K562 (cell line): ENCODE measurements around the gene DHPS. TPM values are rescaled to one million over a fixed set of nuclear protein-coding genes. Genes with fewer than 3 reads are reported as not detected.

Experiments used
- ATF6 ChIP-seq: sonication (generic); formaldehyde crosslinking; IDR thresholded peaks from 2 replicates; pipeline ENCODE4 v1.4.0; 2020; ENCODE audit warnings: mild to moderate bottlenecking, missing genetic modification reagents
- CEBPB ChIP-seq: fragments of 450-650 bp; IDR thresholded peaks from 2 replicates; pipeline ENCODE4 v1.6.1; 2016; ENCODE audit warnings: missing genetic modification characterization, missing compliant biosample characterization
- CREM ChIP-seq: IDR thresholded peaks from 2 replicates; pipeline ENCODE4 v1.6.1; 2014; ENCODE audit warnings: antibody characterized with exemption, low read depth
- CTCFL ChIP-seq: IDR thresholded peaks from 2 replicates; pipeline ENCODE4 v1.6.1; 2011; ENCODE audit warnings: borderline replicate concordance, low read depth, mild to moderate bottlenecking, moderate library complexity, low read length; ENCODE audit not compliant: insufficient read depth, poor library complexity, severe bottlenecking
- FOSL1 ChIP-seq: fragments of 200-800 bp; sonication (Bioruptor generic); conservative IDR thresholded peaks from 2 replicates; pipeline ENCODE4 v1.6.1; 2016; ENCODE audit warnings: missing genetic modification characterization, missing compliant biosample characterization
- FOXA1 ChIP-seq: fragments of 450-650 bp; IDR thresholded peaks from 2 replicates; pipeline ENCODE4 v1.6.1; 2016; ENCODE audit warnings: mild to moderate bottlenecking, borderline replicate concordance
- FOXM1 ChIP-seq, 2 experiments: fragments of 450-650 bp in 1 of 2; sonication (generic) in 1 of 2; formaldehyde crosslinking in 1 of 2; IDR thresholded peaks; 2 replicates each; pipeline versions ENCODE4 v1.6.1 to v1.9.0; 2017 to 2022; ENCODE audit warnings: low read depth in 2 of 2, mild to moderate bottlenecking in 2 of 2, missing genetic modification reagents in 1 of 2, moderate library complexity in 1 of 2
- GTF2A2 ChIP-seq: IDR thresholded peaks from 2 replicates; pipeline ENCODE4 v1.6.1; 2016; ENCODE audit warnings: mild to moderate bottlenecking, missing genetic modification characterization, missing compliant biosample characterization
- HNRNPLL ChIP-seq: fragments of 200-400 bp; formaldehyde crosslinking; IDR thresholded peaks from 2 replicates; pipeline ENCODE4 v1.6.1; 2017; ENCODE audit warnings: low read length, low read depth, mild to moderate bottlenecking; ENCODE audit not compliant: poor library complexity, severe bottlenecking
- ID3 ChIP-seq, 2 experiments: fragments of 250-450 bp in 1 of 2; fragments of 450-650 bp in 1 of 2; sonication (Bioruptor Pico) in 1 of 2; IDR thresholded peaks; 2 replicates each; pipeline versions ENCODE4 v1.6.1 to v1.8.0; 2016 to 2021; ENCODE audit warnings: mild to moderate bottlenecking in 2 of 2, moderate library complexity in 2 of 2, missing compliant biosample characterization in 1 of 2, missing genetic modification characterization in 1 of 2
- MBD2 ChIP-seq: sonication (generic); IDR thresholded peaks from 2 replicates; pipeline ENCODE4 v1.6.1; 2016; ENCODE audit warnings: low read depth, borderline replicate concordance
- MEF2A ChIP-seq: IDR thresholded peaks from 2 replicates; pipeline ENCODE4 v1.6.1; 2011; ENCODE audit warnings: low read depth, mild to moderate bottlenecking, low read length, moderate library complexity; ENCODE audit not compliant: control insufficient read depth
- NFYB ChIP-seq: IDR thresholded peaks from 2 replicates; pipeline ENCODE4 v1.6.1; 2011; ENCODE audit warnings: mild to moderate bottlenecking, moderate library complexity; ENCODE audit not compliant: insufficient read length; ENCODE audit errors: extremely low read depth
- PHF21A ChIP-seq: fragments of 450-650 bp; IDR thresholded peaks from 2 replicates; pipeline ENCODE4 v1.6.1; 2017; ENCODE audit warnings: low read depth, borderline replicate concordance
- RB1 ChIP-seq: fragments of 450-650 bp; IDR thresholded peaks from 2 replicates; pipeline ENCODE4 v1.6.1; 2017; ENCODE audit warnings: low read depth, mild to moderate bottlenecking
- SRSF3 ChIP-seq: fragments of 200-400 bp; formaldehyde crosslinking; IDR thresholded peaks from 2 replicates; pipeline ENCODE4 v1.6.1; 2016; ENCODE audit warnings: mild to moderate bottlenecking, low read length, moderate library complexity; ENCODE audit not compliant: insufficient read depth
- TOE1 ChIP-seq, 2 experiments: fragments of 450-650 bp in 1 of 2; sonication (generic) in 1 of 2; formaldehyde crosslinking in 1 of 2; IDR thresholded peaks; 2 replicates each; pipeline versions ENCODE4 v1.7.1 to v1.8.0; 2016 to 2022; ENCODE audit warnings: borderline replicate concordance in 2 of 2, mild to moderate bottlenecking in 2 of 2, antibody characterized with exemption in 1 of 2, inconsistent platforms in 1 of 2, low read depth in 1 of 2, missing genetic modification reagents in 1 of 2, moderate library complexity in 1 of 2
- ZNF639 ChIP-seq, 2 experiments: fragments of 200-800 bp in 1 of 2; sonication (Bioruptor generic) in 1 of 2; sonication (generic) in 1 of 2; formaldehyde crosslinking in 1 of 2; IDR thresholded peaks in 1 of 2; conservative IDR thresholded peaks in 1 of 2; 2 replicates each; pipeline versions ENCODE4 v1.5.0 to v1.6.1; 2016 to 2020; ENCODE audit warnings: missing compliant biosample characterization in 1 of 2, missing genetic modification characterization in 1 of 2, missing genetic modification reagents in 1 of 2
- polyA plus RNA-seq, 8 experiments: library from polyadenylated mRNA; depleted of rRNA in 4 of 8; stranded (reverse) in 5 of 8; unstranded in 3 of 8; fragments of >200 nt; fragmentation: Nextera tagmentation in 2 of 8; fragmentation: Illumina TruSeq in 1 of 8; extraction: Ambion mirVana in 2 of 8; extraction: Trizol in 1 of 8; gene quantifications; 2 replicates each; pipeline versions ENCODE4 v1.2.1 to v1.2.3, GENCODE V29; 2011 to 2014; ENCODE audit warnings: inconsistent platforms in 1 of 8, missing spikeins in 1 of 8
- total RNA-seq, 7 experiments: library from RNA; depleted of rRNA in 6 of 7; stranded (reverse); fragments of >200 nt in 6 of 7; fragmentation: Illumina TruSeq in 2 of 7; extraction: Trizol in 2 of 7; gene quantifications; 2 replicates each; pipeline versions ENCODE4 v1.2.1 to v1.2.3, GENCODE V29; 2011 to 2021; ENCODE audit warnings: low replicate concordance in 1 of 7

The DHPS gene
- total and polyA plus RNA-seq, 9 of the 15 experiments (the other 6 are each of a cell fraction or from before 2014, with no cell fraction given): 47.1 to 110 (median 79.9) TPM

DNA sequence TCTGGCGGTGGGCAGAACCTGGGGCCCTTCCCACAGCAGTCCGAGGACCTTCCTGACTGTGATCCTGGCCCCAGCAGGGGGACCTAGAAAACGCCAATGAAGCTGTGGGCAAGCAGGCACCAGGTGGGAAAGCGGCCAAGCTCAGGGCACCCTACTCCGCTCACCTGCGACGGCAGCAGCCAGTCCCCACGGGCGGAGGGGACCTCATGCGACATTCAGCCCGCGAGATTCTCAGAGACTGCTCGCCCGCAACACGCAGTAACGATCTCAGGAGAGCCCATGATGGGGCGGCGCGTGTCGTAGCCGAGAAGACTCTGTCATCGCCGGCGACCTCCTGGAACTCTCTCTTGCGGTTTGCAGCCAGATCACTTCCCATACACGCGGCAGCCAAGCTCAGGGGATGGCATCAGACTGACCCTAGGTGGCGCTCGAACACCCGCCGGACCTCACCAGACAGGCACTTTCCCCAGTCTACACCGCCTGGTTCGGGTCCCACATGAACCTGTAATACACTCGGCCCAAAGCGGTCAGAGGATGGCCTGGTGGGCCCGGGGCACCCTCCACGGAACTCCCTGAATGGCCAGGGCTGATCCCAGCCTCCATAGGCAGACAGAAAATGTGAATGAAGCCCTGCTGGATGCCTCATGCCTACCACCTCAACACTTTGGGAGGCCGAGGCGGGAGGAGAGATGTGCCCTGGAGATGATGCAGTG lies 41.6 kb downstream of the DHPS start (continued):
- no peak for TF ChIP-seq ATF6 (CRISPR knock-in tag)
- TF ChIP-seq FOXM1 (IDR thresholded peaks at IDR 0.05; ENCODE audit: low read depth): no peak
- no peak for TF ChIP-seq FOXM1 (CRISPR knock-in tag; IDR thresholded peaks at IDR 0.05; ENCODE audit: low read depth)
- TF ChIP-seq GTF2A2 (tag): no peak
- no peak for TF ChIP-seq FOXA1
- TF ChIP-seq CREM: peak; percentile 82
- no peak for TF ChIP-seq SRSF3
- no peak for TF ChIP-seq HNRNPLL
- TF ChIP-seq MEF2A: no peak
- no peak for TF ChIP-seq CEBPB (tag)
- no peak for TF ChIP-seq NFYB
- no peak; the same call in 1 of the 2 replicates for TF ChIP-seq TOE1 (IDR thresholded peaks at IDR 0.05; ENCODE audit: borderline replicate concordance)
- TF ChIP-seq TOE1 (CRISPR knock-in tag; IDR thresholded peaks at IDR 0.05; ENCODE audit: borderline replicate concordance, low read depth): no peak
- no peak for TF ChIP-seq PHF21A
- peak; percentile 55; the same call in 1 of the 2 replicates for TF ChIP-seq RB1
- no peak for TF ChIP-seq FOSL1 (tag)
- TF ChIP-seq CTCFL: peak; percentile 67
- TF ChIP-seq ID3 (CRISPR knock-in tag; IDR thresholded peaks at IDR 0.05): no peak
- TF ChIP-seq ID3 (tag; IDR thresholded peaks at IDR 0.05): no peak
- TF ChIP-seq MBD2: no peak
- TF ChIP-seq ZNF639 (CRISPR knock-in tag; conservative IDR thresholded peaks at IDR 0.05 in 1 of 2, IDR thresholded peaks at IDR 0.05 in 1 of 2): no peak
